Common myeloid progenitor, CD34-positive (primary cell): ENCODE data around the gene SLC6A6.

Experiments used
- CTCF ChIA-PET: fragments of 350-600 bp; sonication (Branson Sonifier 250); formaldehyde crosslinking; loops from one replicate; lab custom pipeline; 2021; ENCODE audit warnings: antibody characterized with exemption; lab: Charles Lee
- POLR2A ChIA-PET: fragments of 350-600 bp; sonication (Branson Sonifier 250); formaldehyde crosslinking; loops from one replicate; lab custom pipeline; 2021; ENCODE audit warnings: antibody characterized with exemption; lab: Charles Lee
- DNase-seq, 3 donors: peaks; one replicate each; pipeline versions ENCODE4 v3.0.0 to v3.0.0-alpha.2; 2013
- H3K27ac ChIP-seq, 2 experiments: 1 replicate in 1 of 2; 2 replicates in 1 of 2; pipeline ENCODE4 v1.7.0; 2013; ENCODE audit warnings: inconsistent platforms in 2 of 2, low read length in 2 of 2, mild to moderate bottlenecking in 2 of 2, low read depth in 1 of 2, moderate library complexity in 1 of 2; ENCODE audit not compliant: severe bottlenecking in 2 of 2, insufficient read depth in 1 of 2, poor library complexity in 1 of 2
- H3K27me3 ChIP-seq, 5 experiments: replicated peaks in 2 of 5; 1 replicate in 3 of 5; 2 replicates in 2 of 5; pipeline versions ENCODE4 v1.6.1 to v1.7.0; 2013; ENCODE audit warnings: low read length in 4 of 5, mild to moderate bottlenecking in 2 of 5, moderate library complexity in 2 of 5, inconsistent platforms in 1 of 5; ENCODE audit not compliant: insufficient read depth in 5 of 5, control insufficient read depth in 4 of 5
- H3K36me3 ChIP-seq, 4 experiments: 1 replicate in 2 of 4; 2 replicates in 2 of 4; pipeline versions ENCODE4 v1.6.1 to v1.7.0; 2013; ENCODE audit warnings: low read length in 3 of 4, control low read depth in 1 of 4, mild to moderate bottlenecking in 1 of 4; ENCODE audit not compliant: control insufficient read depth in 4 of 4, insufficient read depth in 4 of 4
- H3K4me1 ChIP-seq, 4 experiments: 1 replicate in 3 of 4; 2 replicates in 1 of 4; pipeline versions ENCODE4 v1.6.1 to v1.7.1; 2013; ENCODE audit warnings: low read length in 3 of 4, mild to moderate bottlenecking in 3 of 4, control low read depth in 1 of 4, inconsistent platforms in 1 of 4, moderate library complexity in 1 of 4; ENCODE audit not compliant: control insufficient read depth in 4 of 4, insufficient read depth in 4 of 4; ENCODE audit errors: control extremely low read depth in 1 of 4
- H3K4me3 ChIP-seq, 7 experiments: 1 replicate in 4 of 7; 2 replicates in 3 of 7; pipeline versions ENCODE4 v1.5.1 to v1.7.0; 2013; ENCODE audit warnings: mild to moderate bottlenecking in 7 of 7, low read length in 6 of 7, moderate library complexity in 6 of 7, inconsistent platforms in 2 of 7, low read depth in 2 of 7, control low read depth in 1 of 7; ENCODE audit not compliant: insufficient read depth in 4 of 7, control insufficient read depth in 1 of 7; ENCODE audit errors: extremely low read depth in 1 of 7
- H3K9me3 ChIP-seq, 5 experiments: 1 replicate in 4 of 5; 2 replicates in 1 of 5; pipeline versions ENCODE4 v1.6.1 to v1.7.1; 2013; ENCODE audit warnings: low read length in 4 of 5, mild to moderate bottlenecking in 2 of 5, inconsistent platforms in 1 of 5, low read depth in 1 of 5, moderate library complexity in 1 of 5; ENCODE audit not compliant: control insufficient read depth in 4 of 5, insufficient read depth in 2 of 5; ENCODE audit errors: control extremely low read depth in 1 of 5
- WGBS: methylation state at CpG from one replicate; pipeline ENCODE4 v1.1.5; 2013; ENCODE audit not compliant: insufficient coverage; 5-methylcytosine and 5-hydroxymethylcytosine counted together

The SLC6A6 gene

DNA sequence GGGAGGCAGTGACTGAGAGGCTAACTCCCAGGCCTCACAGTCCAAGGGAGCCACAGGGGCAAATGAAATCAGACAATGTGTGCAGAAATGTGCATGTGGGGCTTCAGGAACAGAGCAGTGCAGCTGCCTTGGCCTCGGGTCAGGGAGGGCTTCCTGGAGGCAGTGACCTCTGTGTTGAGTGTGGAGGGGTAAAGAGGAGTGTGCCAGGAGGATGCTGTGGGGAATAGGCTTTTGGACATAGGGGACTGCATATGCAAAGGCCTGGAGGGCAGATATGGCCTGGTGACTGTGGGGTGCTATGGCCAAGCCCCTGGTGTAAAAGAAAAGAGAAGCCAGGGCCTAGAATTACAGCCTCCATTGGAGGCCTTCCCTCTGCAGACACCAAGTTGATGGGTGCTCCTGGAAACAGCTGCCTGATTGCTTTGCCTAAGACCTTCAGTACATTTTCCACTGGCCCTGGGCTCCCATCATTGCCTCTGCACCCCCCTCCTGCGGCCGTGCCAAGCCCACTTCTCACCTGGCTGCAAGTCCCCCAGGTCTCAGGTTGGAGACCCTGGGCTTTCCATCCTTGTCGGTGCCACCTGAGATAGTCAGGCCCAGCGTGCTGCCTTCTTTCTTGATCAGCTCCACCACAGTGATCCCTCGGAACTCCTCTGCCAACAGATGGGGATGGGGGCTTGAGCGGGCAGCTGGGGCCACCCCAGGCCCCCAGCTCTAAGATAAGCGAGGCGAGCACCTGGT lies 122.7 kb downstream of the SLC6A6 start:
- DNase-seq, result no peak
- Histone ChIP-seq H3K4me3 (no peak overlapping the region), H3K27me3 (peaks cover 0 to 8% (median 2%) of the 10 kb centered on the region in 5 experiments), H3K36me3 (no peaks in the 10 kb centered on the region), H3K4me1 (no peaks in the 10 kb centered on the region), H3K9me3 (peaks cover 0 to 5% (median 2%) of the 10 kb centered on the region in 5 experiments), H3K27ac (no peak overlapping the region)
- WGBS, result 90% methylated on average over 6 of the region's 9 CpGs
- ChIA-PET POLR2A (no interaction called here), CTCF (interaction anchor here (0.9 kb wide), 1 partner anchor 12 kb away, joined by 3 read pairs; no protein-coding TSS in a partner anchor)

DNA sequence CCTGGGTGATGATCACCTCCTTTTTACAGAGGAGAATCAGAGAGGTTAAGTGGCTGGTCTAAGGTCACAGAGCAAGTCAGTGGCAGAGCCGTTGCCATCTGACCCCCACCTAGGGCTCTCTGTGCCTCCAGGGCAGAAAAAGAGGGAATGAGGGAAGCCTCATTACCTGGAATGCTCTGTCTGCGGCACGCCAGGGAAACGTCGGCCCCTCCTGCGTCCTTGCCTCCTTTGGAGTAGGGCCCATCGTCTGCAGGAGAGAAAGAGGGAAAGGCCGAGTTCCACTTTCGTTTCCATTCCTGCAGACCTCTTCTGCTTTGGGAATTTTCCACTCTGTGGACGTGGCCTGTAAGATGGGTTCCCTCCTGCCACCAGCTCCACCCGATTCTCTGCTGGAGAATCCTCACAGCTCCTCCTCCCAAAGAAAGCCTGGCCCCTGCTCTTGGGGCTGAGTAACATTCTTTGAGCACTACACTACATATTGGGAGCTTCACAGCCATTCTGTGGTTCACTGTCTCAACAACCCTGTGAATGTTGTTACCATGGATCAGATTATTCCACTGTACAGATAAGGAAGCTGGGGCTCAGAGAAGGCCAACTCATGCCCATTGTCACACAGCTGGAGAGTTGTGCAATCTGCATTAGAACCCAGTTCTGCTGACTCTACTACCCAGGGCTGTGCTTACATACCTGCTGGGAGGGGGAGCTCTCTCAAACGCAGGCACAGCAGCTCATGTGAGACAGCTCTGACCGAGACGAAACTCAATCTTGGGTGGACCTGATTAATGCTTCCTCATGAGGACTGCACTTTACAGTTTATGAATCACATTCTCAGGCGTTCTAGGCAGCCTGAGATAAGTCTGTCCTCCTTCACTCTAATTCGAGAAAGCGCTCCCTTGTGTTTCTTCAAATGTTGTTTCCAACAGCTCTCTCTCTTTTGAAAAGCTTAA lies 123.6 kb downstream of the SLC6A6 start:
- ChIA-PET POLR2A (interaction anchor here (0.7 kb wide), 1 partner anchor 22 kb away, joined by 3 read pairs; no protein-coding TSS in a partner anchor), CTCF (interaction anchor here (0.9 kb wide), 1 partner anchor 13 kb away, joined by 3 read pairs; no protein-coding TSS in a partner anchor)
- peaks cover 0 to 8% (median 4%) of the 10 kb centered on the region in 5 experiments for H3K27me3 ChIP-seq
- H3K36me3 ChIP-seq, result no peaks in the 10 kb centered on the region
- no peaks in the 10 kb centered on the region for H3K4me1 ChIP-seq
- no peak overlapping the region for H3K4me3 ChIP-seq
- WGBS, result 86% methylated on average over 9 of the region's 17 CpGs
- no peak overlapping the region for H3K27ac ChIP-seq
- no peak for DNase-seq
- H3K9me3 ChIP-seq, result peaks cover 0 to 5% (median 4%) of the 10 kb centered on the region in 5 experiments

DNA sequence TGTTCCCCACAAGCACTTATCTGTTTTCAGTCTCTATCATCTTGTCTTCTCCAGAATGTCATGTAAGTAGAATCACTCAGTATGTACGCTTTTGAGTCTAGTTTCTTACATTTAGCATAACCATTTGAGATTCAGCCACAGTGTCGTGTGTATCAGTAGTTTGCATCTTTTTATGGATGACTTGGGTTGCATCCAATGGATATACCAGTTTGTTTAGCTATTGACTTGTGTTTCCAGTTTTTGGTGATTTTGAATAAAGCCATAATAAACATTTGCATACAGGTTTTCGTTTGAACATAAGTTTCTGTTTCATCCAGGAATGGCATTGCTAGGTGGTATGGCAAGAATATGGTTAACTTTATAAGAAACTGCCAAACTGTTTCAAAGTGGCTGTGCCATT lies 125.7 kb downstream of the SLC6A6 start:
- no peaks in the 10 kb centered on the region for H3K36me3 ChIP-seq
- peaks cover 0 to 10% (median 8%) of the 10 kb centered on the region in 5 experiments for H3K27me3 ChIP-seq
- no peak overlapping the region for H3K27ac ChIP-seq
- DNase-seq, result no peak
- no peaks in the 10 kb centered on the region for H3K4me1 ChIP-seq
- H3K4me3 ChIP-seq, result no peak overlapping the region
- WGBS, result 75% methylated on average over 1 of the region's 3 CpGs
- ChIA-PET POLR2A (no interaction called here), CTCF (interaction anchor here (1.0 to 1.1 kb wide), 2 partner anchors 19 to 21 kb away, joined by 3 to 4 read pairs; no protein-coding TSS in a partner anchor)
- peaks cover 0 to 5% (median 4%) of the 10 kb centered on the region in 5 experiments for H3K9me3 ChIP-seq

DNA sequence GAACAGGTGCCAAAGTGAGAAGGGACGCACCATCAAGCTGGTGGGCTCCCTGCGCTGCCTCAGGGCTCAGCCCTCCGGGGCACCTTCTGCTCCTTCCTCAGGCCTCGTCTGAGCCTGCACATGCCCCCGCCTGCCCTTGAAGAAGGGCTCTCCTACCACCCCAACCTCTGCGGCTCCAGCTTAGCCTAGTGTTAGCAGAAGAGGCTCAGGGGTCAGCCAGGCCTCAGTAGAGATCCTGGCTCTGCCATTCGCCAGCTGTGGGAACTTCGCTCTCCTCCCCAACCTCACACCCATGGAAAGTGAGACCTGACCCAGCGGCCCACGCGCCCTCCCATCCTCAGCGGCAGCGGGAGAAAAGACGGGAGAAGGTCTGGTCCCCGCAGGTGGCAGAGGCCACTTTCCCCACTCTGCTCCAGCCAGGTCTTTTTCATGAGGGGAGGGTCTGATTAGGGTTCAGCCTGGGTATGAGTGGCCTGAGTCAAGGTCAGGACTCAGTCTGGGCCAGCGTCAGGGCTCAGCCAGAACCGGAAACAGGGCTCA lies 129.5 kb downstream of the SLC6A6 start:
- no peak overlapping the region for H3K27ac ChIP-seq
- WGBS, result 96% methylated on average over 11 of the region's 17 CpGs
- no peak overlapping the region for H3K4me3 ChIP-seq
- ChIA-PET CTCF (no interaction called here), POLR2A (no interaction called here)
- no peaks in the 10 kb centered on the region for H3K4me1 ChIP-seq
- peaks cover 0 to 5% (median 4%) of the 10 kb centered on the region in 5 experiments for H3K9me3 ChIP-seq
- H3K36me3 ChIP-seq, result no peaks in the 10 kb centered on the region
- DNase-seq, result no peak
- H3K27me3 ChIP-seq, result peaks cover 0 to 23% (median 6%) of the 10 kb centered on the region in 5 experiments

DNA sequence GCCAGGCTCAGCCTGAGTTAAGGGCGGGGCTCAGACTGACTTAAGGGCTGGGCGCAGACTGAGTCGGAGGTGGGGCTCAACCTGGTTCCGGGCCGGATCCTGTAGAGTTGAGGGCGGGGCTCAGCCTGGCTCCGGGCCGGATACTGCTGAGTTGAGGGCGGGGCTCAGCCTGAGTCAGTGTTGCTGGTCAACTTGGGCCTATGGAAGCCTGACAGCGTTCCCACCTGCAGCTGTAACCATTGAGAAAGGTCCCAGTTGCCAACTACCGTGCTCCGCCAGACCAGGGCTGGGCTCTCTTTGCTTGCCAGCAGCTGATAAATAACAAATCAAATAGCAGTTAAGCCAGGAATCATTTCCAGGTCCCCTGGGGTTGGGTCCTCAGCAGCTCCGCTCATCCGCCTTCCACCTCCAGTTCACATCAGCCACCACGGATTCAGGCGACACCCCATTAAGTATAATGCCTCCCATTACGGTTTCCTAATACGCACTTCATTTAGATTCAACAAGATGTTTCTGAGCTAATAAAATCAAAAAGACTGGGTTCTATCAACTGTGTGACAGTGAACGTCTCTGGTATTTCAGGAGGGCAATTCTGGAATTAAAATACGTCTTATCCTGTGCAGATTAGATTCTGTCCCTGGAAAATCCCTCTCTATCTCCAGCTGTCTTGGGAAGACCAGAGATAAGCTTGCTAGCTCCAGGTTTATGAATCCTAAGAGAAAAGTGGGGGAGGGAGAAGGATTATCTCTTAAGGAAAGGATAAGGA lies 130.5 kb downstream of the SLC6A6 start:
- Histone ChIP-seq H3K4me3 (no peak overlapping the region), H3K27ac (no peak overlapping the region), H3K36me3 (no peaks in the 10 kb centered on the region), H3K9me3 (peaks cover 0 to 5% (median 4%) of the 10 kb centered on the region in 5 experiments), H3K4me1 (no peaks in the 10 kb centered on the region), H3K27me3 (peaks cover 0 to 23% (median 6%) of the 10 kb centered on the region in 5 experiments)
- ChIA-PET CTCF (interaction anchor here (0.9 kb wide), 1 partner anchor 13 kb away, joined by 3 read pairs; no protein-coding TSS in a partner anchor), POLR2A (no interaction called here)
- 89% methylated on average over 20 of the region's 20 CpGs for WGBS
- DNase-seq, result no peak

DNA sequence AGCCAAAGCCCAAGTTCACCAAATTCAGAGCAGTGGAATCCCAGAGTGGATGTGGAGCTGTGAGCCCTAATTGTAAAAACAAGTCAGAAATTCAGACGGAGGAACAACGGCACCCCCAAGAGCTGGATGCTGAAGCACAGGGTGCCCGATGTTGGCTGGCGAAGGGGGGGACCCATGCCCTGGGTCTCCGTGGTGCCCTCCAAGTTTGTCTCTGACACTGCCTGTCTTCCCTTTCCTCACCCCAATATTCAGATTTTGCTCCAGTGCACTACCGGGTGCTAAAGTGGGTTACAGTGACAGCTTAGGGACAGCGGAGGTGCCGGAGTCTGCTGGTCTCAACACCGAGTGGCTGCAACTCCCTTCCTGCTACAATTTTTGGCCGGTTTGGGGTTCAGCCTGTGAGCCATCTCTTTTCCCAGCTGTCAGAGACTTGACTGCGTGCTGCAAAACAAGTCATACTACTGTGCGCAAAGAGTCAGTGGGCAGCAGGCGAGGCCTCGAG lies 131.1 kb downstream of the SLC6A6 start:
- ChIA-PET POLR2A (no interaction called here), CTCF (interaction anchor here (0.9 kb wide), 2 partner anchors 12 to 14 kb away, joined by 3 read pairs; no protein-coding TSS in a partner anchor)
- DNase-seq, result no peak
- Histone ChIP-seq H3K4me3 (no peak overlapping the region), H3K27me3 (peaks cover 0 to 23% (median 6%) of the 10 kb centered on the region in 5 experiments), H3K4me1 (no peaks in the 10 kb centered on the region), H3K9me3 (peaks cover 0 to 5% (median 4%) of the 10 kb centered on the region in 5 experiments), H3K36me3 (no peaks in the 10 kb centered on the region), H3K27ac (no peak overlapping the region)
- WGBS, result 97% methylated on average over 14 of the region's 14 CpGs
